Hematopoietic multipotent progenitor cell treated with erythropoietin and hydrocortisone succinate and interleukin-3 and kit ligand, for 15 days (in vitro differentiated cells): ENCODE results near the gene TAS2R42.

Experiments used
- DNase-seq: peaks from one replicate; pipeline ENCODE4 v3.0.0-alpha.2; 2015; ENCODE audit warnings: low spot score

Gene TAS2R42

DNA sequence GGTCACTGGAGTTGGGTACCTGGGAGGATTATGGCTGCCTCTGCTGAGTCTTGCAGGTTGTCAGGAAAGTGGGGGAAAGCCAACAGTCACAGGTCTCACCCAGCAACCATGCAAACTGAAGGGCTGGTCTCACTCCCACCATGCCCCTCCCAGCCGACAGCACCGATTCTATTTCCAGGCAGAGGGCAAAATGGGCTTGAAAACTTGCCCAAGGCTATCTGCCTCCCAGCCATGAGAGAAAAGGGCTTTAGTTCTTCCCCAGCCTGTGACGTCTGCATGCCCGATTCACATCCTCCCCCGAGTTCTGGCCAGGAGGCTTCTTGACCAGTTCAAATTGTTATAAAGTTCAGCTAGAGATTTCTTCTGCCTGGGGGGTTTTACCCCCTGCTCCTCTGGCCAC, 42.4 kb downstream of the TAS2R42 start:
- DNase-seq, result no peak

GRCh38 chr12:11143352-11143751, 43.4 kb downstream of the TAS2R42 start:
- no peak for DNase-seq

DNA sequence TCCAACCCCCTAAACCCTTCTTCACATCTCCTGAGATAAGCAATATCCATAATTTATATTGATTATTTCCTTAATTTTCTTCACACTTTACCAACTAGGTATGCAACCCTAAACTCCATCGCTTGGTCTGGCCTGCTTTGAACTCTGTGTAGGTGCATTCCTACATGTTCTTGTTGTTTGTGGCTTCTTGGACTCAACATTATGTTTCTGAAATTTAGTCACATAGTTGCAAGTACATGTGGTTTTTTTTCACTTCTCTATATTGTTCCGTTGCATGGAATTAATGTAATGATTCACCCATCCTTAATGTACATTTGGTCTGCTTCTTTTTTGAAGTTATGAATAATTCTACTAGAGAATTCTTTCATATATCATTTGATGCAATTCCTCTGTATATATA, 50.7 kb downstream of the TAS2R42 start:
- no peak for DNase-seq
